ENCODE measurements around the gene DOCK9.

The DOCK9 gene

DNA sequence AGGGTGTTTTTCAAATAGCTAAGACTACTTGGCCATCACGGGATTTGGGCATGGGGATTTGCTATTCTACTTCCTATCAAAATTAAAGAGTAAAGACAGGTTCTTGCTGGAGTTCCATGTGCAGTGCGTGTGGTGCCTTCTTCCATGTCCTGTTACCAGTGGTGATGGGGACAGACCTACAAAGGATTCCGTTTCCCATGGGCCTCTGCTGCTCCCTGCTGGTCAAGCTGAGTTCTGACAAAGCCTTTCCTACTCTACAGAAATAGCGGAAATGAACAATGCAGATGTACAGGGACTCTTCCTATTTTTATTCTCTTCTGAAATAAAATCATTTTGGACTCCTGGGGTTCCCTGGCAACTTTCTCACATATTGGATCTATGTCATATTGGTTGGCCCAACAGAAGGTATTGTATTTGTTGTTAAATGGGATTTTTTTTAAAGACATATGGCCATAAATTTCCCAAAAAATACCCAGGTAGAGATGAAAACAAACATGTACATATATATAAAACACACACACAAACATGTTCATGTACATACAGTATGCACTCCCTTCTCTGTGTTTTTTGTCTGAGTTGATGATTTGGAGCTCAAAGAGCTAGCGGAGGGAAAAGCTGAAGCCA is 134.9 kb downstream of the DOCK9 start:
- DNase-seq, result peak; percentile 75

DNA sequence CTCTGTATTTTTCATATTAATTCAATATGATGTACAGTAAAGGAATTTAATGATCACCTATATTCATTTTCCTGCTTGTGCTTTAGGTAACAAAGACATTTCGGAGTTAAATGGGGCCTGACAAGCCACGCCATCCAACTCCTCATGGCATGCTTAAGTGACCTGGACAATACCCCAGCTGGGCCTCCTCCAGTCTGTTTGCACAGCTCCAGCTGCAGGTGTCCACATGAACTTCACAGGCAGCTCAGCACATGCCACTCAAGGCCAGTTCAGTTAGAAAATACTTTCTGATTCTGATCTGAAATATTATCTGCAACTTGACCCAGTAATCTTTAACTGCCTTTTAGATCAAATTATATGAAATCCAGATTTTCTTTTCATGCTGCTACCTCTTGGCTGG is 135.8 kb downstream of the DOCK9 start:
- DNase-seq, result no peak

DNA sequence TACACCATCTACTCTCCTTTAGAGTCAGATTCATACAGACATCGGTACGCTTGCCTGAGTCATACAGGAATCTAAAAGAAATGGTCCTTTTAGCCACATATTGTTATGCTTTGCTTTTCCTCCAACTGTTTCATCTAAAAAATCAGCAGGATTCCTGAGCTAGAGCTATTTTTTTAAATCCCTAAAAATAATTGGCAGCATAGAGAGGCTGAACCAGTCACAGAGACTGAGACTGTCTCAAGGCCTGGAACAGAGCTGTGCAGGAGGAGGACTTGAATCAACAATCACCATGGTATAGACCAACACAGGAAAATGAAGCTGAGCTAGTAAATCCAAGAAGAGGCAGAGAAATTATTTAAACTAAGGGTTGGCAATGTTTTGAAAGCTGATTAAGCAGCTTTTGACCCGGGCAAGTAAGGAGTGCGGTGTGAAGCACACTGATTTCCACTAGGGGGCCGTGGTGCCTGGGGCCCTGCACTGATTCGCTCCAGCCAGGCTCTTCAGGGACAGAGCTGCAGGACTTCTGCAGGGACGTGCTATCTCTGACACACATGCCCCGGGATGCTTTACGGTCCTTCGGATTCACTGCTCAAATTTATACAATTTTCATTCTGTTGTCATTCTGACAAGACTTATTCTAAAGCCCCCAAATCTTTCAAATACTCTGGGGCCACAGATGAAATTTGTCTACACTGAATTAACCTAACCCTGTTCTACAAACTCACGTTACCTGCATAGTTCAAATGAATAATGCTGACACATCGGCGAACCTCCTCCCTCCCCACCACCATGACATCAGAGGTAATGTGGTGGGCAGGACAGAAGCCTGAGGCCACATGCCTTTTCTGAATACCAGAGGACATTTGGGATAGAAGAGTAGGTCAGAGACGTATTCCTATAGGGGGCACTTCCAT is 137.8 kb downstream of the DOCK9 start:
- DNase-seq, result peak; percentile 49

DNA sequence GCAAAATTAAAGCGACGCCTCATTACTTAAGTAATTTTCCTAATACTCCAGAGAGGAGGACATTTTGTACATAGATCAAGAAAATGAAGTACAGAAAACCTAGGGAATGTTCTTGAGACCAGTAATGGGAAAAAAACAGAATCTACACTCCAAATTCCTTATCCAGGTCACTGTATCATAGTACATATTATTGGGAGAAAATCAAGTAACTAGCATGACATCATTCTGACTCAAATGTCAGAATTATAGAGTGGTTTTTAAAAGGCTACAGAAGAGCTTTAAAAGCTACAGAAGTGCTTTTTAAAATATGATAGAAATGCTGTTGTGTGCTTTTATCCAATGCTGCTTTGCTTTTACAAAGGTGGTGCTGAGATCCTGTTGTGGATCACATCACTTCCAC is 139.1 kb downstream of the DOCK9 start:
- no peak for DNase-seq

DNA sequence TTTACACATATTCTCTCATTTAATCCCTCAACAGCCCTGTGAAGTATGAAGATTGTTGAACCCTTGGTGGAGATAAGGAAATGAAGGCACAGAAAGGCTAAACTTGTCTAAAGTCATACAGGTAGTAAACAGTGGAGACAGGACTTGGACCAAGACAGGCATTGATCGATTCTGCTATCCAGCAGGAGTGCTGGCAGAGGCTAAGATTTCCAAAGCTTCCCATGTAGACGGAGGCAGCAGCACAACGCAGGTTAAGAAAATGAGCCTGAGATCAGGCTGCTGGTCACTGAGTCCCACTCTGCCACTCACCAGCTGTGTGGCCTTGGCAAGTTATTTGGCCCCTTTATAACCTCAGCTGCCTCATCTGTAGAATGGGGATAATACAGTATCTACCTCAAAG is 140.0 kb downstream of the DOCK9 start:
- DNase-seq, result no peak

DNA sequence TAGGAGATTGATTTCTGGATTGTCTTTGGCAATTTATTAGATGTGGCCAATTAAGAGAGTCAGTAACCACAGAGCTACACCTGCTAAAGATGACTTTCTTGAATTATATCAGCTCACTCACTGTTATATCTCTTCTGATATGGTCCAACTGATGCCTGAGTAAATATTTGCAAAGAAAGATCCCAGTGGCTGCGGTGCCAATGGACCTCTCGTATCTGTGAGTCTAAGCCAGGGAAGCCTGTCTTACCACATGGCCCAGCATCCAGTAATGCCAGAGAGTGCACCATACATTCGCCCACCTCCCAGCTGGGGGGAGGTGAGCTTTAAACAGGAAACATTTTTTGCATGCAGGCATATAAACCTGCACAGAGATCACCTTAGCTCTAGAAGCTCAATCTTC is 142.7 kb downstream of the DOCK9 start:
- DNase-seq, result no peak

DNA sequence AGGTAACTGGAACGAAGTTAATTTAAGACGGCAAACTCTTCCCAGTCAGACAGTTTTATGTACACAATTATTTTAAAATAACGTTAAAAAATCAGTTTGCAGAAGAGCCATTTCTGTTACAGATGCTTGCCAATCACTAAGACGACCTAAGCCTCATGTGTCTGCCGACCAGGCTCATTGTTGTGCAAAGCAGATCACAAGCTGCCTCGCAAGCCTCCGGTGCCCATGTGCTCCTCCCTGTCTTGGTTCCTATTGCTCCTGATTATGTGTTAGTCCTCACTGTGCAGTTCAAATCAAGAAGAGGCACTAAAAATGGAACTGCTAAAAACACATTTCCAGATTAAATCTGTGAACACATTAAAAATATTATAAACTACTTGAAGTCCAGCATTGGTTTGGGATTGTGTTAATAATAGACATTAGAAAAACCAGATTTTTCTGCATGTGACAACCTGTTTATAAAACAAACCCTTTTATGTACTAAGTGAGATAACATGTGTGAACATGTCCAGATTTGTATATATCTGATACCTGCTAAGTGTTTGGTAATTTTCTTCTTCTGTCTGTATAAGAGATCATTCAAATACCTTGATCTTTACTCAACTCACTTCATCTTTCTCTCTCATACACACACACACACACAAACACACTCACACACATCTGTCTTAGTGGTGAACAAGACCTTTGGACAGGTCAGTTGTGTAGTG is 143.5 kb downstream of the DOCK9 start:
- no peak for DNase-seq

DNA sequence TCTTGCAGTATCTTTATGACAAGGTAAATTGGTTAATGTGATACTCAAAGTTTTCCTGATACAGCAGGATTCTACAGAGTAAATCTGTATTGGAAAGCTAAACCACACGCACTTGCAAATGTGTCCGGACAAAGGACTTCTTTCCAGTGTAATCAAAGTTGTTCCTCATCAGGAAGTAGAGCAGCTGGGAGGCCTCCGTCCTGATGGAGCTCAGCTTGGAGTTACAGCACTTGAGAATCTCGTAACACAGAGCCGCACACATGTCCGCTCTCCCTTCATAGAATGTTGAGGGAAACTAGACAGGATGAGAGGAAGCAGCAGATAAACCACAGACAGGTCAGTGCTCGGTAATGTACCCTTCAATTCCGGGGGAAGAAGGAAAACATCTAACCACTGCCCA is 146.6 kb downstream of the DOCK9 start:
- DNase-seq, result no peak

DNA sequence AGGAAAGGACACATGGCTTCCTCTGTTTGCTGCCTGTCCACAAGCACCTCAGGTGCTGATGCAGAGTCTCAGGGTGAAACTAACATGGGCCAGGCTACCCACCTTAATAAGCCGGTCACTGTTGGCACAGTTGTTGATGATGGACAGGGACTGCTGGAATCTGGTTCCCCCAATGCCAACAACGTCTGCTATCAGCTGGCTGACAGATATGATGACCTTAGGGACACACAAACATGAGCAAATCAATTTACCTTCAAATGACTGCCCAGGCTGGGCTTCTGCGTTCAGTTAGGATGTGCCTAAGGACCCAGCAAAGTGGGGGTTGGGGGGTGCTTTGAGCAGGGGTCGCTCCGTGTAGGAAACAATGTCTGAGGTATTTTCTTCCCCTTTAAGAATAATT is 148.3 kb downstream of the DOCK9 start:
- no peak for DNase-seq

DNA sequence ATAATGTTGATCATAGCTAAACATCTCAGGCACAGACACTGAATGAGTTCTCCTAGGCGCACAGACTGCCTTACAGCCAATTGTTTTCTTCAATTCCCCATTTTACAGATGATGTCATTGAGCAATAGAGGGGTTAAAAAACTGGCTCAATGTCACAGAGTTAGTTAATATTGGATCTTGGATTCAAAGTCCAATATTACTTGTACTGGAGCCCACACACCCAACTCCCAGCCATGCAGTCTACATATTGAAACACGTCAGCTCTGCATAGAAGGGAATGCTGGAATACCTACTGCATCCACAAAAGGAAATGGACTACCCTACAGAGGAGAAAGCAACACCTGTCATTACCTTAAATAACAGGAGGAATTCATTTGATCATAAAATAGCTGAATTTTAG is 149.2 kb downstream of the DOCK9 start:
- no peak for DNase-seq

DNA sequence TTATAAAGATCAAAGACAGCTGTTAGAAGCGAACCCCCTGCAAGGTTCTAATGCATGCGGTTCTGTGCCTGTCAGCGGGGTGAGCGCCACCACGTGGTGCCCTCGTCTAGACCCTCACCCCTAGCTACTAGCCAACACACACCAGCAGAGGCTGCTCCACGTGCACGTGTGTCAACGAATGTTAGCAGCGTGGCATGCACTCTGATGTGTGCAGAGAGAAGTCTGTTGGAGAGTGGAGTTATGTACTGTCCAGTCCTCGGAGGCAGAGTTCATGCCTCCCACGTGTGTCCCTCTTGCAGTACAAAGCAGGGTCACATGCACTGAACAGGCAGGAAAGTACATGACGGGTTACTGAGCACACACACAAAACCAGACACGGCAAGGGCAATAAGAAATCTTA is 150.4 kb downstream of the DOCK9 start:
- no peak for DNase-seq

DNA sequence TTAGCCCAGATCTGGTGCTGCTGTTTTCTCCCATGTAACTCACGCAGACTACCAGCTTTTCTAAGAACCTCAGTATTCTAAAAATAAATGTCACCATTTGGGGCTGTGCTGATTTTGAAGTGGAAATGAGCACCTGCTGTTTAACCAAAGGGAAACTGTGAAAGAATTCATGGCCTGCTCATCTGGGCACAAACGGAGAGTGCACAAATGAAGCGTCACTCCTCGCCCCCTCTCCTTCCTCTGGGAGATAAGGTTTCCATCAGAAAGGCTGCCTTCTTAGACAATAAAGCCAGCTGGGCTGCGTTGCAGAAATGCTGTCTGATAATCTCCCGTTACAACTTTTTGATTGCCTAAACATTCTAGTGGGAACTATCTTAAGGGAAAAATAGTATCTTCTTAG is 151.7 kb downstream of the DOCK9 start:
- no peak for DNase-seq

DNA sequence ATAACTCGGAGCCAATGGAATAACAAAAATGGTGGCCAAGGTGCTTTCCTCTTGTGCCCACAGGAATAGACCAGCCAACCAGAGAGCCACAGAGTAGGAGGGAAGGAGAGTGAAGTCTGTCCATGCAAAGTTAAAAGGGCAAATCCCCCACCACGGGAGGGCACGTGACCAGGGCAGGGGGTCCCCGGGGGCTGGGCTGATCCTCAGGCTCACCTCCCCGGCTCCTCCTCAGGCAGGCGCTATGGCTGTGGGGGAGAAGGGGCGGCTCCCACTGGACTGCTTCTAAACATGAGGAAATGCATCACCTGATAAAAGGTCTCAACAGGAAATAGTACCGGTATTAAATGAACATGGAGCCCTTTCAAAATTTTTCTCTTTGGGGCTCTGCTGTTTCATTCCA is 152.2 kb downstream of the DOCK9 start:
- no peak for DNase-seq

DNA sequence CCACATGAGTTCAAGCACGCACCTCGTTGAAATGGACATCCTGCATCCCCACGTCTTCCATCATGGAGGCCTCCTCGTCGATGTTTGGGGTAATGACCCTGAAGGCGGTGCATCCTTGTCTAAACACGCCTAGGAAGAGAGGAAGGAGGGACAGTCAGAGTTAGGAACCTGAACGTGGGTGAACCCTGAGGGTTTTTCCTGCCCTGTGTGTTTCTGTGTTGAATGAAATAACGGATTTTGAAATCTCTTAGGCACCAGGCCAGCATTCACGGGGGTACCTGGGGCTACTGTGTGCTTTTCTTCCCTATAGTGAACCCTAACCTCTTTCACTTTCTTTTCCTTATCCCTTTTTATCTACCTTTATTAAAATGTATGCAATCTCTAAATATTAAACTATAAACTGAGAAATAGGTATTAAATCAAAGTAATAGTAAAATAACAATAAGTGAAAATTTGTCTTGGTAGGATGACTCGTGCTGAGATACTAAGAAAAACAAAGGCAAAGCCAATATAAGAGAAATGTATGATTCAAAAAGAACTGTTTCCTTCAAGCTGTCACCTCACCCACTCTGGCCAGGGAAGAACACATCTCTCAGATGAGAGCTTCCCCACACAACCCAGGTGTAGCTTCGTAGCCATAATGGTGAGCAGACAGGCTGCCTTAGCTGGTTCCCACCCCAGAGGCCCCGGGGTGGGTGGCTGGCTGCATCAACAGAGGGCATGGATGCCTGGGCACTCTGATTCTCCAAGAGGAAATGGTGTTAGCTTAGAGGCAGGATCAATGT is 153.3 kb downstream of the DOCK9 start:
- DNase-seq, result no peak

DNA sequence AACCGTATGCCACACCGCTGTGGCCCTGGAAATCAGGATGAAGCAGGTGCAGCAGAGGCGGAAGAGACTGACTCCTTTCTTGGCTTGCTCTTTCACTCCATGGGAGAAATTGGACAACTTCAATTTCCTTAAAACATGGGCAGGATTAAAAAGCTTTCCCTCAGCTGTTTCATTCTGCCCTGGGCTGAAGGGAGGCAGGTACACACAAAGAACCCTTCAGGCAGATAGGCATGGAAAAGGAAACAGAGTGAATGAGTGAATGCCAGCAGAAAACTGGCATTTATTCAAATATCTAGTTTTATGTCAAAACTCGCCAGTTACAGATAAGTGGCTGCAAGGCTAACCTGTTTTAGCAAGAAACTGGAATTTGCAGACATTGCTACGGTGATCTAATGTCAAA is 154.4 kb downstream of the DOCK9 start:
- DNase-seq, result no peak

DNA sequence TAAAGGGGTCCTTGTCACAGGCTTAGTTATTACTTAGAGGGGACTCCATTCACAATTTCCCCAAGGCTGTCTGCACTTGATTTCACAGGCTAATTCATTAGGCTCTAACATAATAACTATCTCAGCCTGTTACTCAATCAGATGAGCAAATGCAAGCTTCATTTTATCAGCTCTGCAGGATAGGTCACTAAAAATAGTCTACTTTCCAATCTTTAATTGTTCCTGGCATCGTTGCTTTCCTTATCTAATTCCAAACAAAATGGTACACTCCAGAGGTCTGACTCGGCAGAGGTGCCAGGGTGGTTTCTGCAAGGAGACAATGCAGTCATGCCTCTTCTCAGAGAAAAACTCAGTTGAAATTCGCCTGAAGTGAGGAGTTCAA is 155.6 kb downstream of the DOCK9 start:
- DNase-seq, result no peak

DNA sequence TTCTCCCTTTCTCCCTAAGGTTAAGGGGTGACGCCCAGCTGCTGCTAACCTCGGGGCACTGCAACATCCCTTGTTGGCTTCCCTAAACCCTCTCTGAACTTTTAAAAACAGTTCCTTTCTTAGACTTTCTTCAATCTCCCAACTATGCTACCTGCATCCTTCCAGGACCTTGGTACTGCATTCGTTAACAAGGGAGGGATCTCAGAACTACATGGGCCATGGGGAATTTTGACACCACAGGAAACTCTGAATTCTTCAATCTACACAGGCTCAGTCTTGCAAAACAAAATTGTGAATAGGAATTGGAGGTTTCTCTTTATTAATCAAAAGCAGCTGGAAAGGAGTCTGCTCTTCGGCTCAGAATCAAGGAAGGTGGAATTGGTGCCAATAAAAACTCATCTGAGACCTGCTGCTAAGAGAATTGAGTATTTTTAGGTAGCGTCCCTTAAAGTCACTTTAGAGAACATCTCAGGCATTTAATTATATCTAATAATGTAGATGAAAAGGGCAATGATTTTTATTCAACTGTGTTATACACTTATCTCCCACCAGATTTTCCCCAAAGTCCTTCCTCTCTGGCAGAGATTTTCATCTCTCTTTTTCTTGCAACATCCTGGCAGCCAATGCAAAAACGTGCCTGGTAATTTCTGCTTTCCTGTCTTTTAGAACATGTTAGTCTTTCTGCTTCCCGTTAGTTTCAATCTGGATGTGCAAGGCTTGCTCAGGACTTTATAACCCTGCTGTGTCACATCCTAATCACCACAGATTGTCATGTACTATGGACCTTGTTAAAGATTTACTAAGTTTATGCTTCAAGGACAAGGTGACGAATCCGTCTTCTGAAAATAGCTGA is 156.3 kb downstream of the DOCK9 start:
- DNase-seq, result no peak

DNA sequence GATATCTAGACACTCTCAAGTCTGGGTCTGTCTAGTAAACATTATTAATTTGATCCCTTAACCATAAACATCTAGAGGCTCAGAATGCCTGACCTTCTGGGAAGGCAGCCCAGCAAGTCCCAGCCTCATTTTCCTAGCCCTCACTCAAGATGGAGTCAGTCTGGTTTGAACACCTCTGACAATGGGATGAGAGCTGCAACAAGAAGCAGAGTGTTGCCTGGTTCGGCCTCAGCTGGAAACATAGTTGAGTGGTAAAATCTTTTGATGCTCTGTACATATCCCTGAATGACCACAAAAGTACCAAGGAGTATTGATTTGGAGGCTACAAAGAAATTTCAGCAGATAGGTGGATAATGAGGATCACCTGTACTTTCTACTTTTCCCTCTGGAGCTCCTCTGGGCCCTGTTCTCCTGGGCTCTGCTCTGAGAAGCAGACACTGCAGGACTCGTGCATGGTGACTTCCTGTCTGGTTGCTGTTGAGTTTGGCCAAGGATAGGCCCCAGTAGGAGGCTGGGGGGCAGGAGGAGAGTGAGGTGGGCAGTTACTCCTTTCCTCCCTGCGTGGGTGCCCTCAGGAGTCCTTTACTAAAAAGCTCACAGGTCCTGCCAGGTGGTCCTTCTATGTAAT is 157.0 kb downstream of the DOCK9 start:
- DNase-seq, result no peak

DNA sequence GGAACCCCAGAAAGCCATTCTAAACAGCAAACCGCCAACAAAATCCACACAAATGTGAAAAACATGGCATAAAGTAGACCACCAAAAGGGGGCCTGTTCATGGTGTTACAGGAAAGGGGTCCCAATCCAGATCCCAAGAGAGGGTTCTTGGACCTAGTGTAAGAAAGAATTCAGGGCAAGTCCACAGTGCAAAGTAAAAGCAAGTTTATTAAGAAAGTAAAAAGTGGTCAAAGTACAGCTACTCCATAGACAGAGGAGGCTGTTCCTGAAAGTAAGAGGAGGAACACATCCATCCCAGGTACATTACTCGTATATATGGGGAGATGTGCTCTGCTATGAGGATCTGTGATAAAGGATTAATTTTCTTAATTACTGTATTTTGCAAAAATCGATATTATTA is 157.6 kb downstream of the DOCK9 start:
- DNase-seq, result no peak

DNA sequence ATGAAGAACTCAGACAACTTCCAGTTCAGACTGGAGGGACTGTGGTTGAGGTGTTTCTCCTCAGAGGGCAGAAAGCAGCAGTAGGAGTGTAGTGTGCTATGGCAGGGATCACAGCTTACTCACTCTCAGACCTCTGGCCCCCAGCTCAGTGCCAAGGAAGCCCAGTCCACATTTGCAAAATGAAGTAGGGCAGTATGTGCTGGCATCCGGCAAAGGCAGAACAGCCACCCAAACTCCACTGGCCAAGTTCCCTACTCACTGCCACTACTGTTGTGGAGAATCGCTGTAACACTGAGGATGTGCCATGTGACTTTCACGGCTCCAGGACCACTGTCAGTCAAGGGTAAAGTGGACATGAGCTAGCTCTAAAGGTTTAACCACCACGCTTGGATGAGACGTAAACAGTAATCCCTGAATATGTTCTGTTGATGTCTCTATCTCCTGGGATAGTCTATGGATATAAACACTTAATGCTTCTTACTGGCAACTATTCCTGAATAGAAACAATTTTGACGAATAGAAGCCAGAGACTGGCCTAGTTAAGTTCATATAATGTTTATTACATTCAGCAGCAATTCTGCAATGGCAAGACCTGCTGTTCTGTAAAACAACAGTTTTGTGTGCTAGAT is 158.4 kb downstream of the DOCK9 start:
- DNase-seq, result no peak

DNA sequence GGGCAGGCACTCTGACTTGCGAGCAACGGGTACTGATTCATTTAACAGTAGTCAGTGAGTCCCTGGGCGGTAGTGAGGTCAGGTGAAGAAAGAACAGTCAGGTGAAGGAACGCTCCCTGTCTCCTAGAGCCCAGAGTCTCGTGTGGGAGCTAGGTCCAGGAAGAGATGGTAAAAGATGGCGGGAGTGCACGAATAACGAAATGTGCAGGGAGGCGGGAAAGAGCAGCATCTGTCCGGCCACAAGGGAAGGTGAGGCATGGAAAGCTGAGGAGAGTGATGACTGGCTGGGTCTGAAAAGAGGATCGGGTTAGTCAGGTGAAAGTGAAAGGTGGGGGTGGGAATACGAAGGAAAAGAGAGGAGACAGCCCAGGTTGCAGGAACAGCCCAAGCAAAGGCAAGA is 161.5 kb downstream of the DOCK9 start:
- no peak for DNase-seq
